ENCODE data around the gene SOX13.

SOX13 gene

GRCh38 chr1:204031098-204031710, 41.7 kb upstream of the SOX13 start:
- no peak overlapping the region for H2BK5ac ChIP-seq (ENCODE audit: low read depth, low read length, poor library complexity)
- no peak overlapping the region for H3K23ac ChIP-seq (ENCODE audit: low read length)
- H3K4me3 ChIP-seq (ENCODE audit: low read depth, low read length) = no peak overlapping the region
- no peak overlapping the region for H3K4ac ChIP-seq (ENCODE audit: low read depth, low read length)
- no peaks in the 10 kb centered on the region for H3K4me1 ChIP-seq (ENCODE audit: control insufficient read depth in 1 of 2, insufficient read depth in 2 of 2, low read length in 2 of 2)
- H4K12ac ChIP-seq (ENCODE audit: low read depth, low read length) = no peak overlapping the region
- no peak overlapping the region for H2BK12ac ChIP-seq (ENCODE audit: low read length)
- H2AK5ac ChIP-seq (ENCODE audit: low read length) = no peak overlapping the region
- no peak overlapping the region for H3K27ac ChIP-seq (ENCODE audit: low read depth, low read length)
- H3K79me2 ChIP-seq (ENCODE audit: control insufficient read depth, insufficient read depth, low read length, poor library complexity) = no peaks in the 10 kb centered on the region
- H3K36me3 ChIP-seq (ENCODE audit: control insufficient read depth in 1 of 2, insufficient read depth in 2 of 2, low read length in 2 of 2) = no peaks in the 10 kb centered on the region
- no peak overlapping the region for H3K18ac ChIP-seq (ENCODE audit: low read length)
- DNase-seq = no peak
- H3K9ac ChIP-seq (ENCODE audit: low read length) = no peak overlapping the region
- no peak overlapping the region for H3K4me2 ChIP-seq (ENCODE audit: low read length)
- no peak overlapping the region for H3K14ac ChIP-seq (ENCODE audit: low read length)
- WGBS (ENCODE audit: extremely low coverage, insufficient coverage, insufficient read length) = no CpG with 5 or more reads among the region's 11 CpGs
- no peak overlapping the region for H4K91ac ChIP-seq (ENCODE audit: low read depth, low read length)
- no peaks in the 10 kb centered on the region for H3K9me3 ChIP-seq (ENCODE audit: insufficient read depth, low read depth, low read length)
- no peaks in the 10 kb centered on the region for H3K27me3 ChIP-seq (ENCODE audit: insufficient read depth, low read length)
- H2AFZ ChIP-seq (ENCODE audit: insufficient read depth, low read length, poor library complexity) = no peak overlapping the region
- H2BK120ac ChIP-seq (ENCODE audit: insufficient read depth, low read length, poor library complexity) = no peak overlapping the region
- no peak overlapping the region for H4K8ac ChIP-seq (ENCODE audit: low read depth, low read length)
- H3K79me1 ChIP-seq (ENCODE audit: low read length) = no peaks in the 10 kb centered on the region

GRCh38 chr1:204032642-204033235, 40.2 kb upstream of the SOX13 start:
- no peak overlapping the region for H2BK5ac ChIP-seq (ENCODE audit: low read depth, low read length, poor library complexity)
- no peak overlapping the region for H3K4me2 ChIP-seq (ENCODE audit: low read length)

DNA sequence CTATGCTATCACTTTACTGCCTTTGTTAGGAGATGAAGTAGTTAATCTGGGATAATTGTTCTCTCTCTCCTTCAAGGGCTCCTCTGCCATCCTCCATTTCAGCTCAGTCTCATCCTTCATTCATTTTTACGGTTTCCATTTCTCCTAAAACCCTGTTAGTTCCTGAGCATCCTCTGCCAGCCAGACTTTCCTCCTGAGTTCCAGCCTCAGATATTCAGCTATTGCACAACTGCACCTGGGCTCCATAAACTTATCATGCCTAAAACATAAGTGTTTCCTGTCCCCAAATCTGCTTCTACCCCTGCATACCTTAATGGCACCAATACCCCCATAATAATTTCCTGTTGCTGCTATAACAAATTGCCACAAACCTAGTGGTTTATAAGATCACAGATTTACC, 39.6 kb upstream of the SOX13 start:
- H3K9me3 ChIP-seq (ENCODE audit: insufficient read depth, low read depth, low read length) = no peaks in the 10 kb centered on the region
- H3K18ac ChIP-seq (ENCODE audit: low read length) = no peak overlapping the region
- no peak overlapping the region for H4K8ac ChIP-seq (ENCODE audit: low read depth, low read length)
- H2AK5ac ChIP-seq (ENCODE audit: low read length) = no peak overlapping the region
- no peak overlapping the region for H3K9ac ChIP-seq (ENCODE audit: low read length)
- H2BK5ac ChIP-seq (ENCODE audit: low read depth, low read length, poor library complexity) = no peak overlapping the region
- H3K4me3 ChIP-seq (ENCODE audit: low read depth, low read length) = no peak overlapping the region
- H3K14ac ChIP-seq (ENCODE audit: low read length) = no peak overlapping the region
- H2AFZ ChIP-seq (ENCODE audit: insufficient read depth, low read length, poor library complexity) = no peak overlapping the region
- H3K27ac ChIP-seq (ENCODE audit: low read depth, low read length) = no peak overlapping the region
- no peak overlapping the region for H4K91ac ChIP-seq (ENCODE audit: low read depth, low read length)
- DNase-seq = no peak
- H3K27me3 ChIP-seq (ENCODE audit: insufficient read depth, low read length) = no peaks in the 10 kb centered on the region
- H3K36me3 ChIP-seq (ENCODE audit: control insufficient read depth in 1 of 2, insufficient read depth in 2 of 2, low read length in 2 of 2) = no peaks in the 10 kb centered on the region
- H3K4me2 ChIP-seq (ENCODE audit: low read length) = no peak overlapping the region
- no peak overlapping the region for H2BK120ac ChIP-seq (ENCODE audit: insufficient read depth, low read length, poor library complexity)
- H3K79me2 ChIP-seq (ENCODE audit: control insufficient read depth, insufficient read depth, low read length, poor library complexity) = no peaks in the 10 kb centered on the region
- no peak overlapping the region for H2BK12ac ChIP-seq (ENCODE audit: low read length)
- no peak overlapping the region for H3K23ac ChIP-seq (ENCODE audit: low read length)
- H4K12ac ChIP-seq (ENCODE audit: low read depth, low read length) = no peak overlapping the region
- no peaks in the 10 kb centered on the region for H3K79me1 ChIP-seq (ENCODE audit: low read length)
- no peaks in the 10 kb centered on the region for H3K4me1 ChIP-seq (ENCODE audit: control insufficient read depth in 1 of 2, insufficient read depth in 2 of 2, low read length in 2 of 2)
- no peak overlapping the region for H3K4ac ChIP-seq (ENCODE audit: low read depth, low read length)
- WGBS (ENCODE audit: extremely low coverage, insufficient coverage, insufficient read length) = no CpG with 5 or more reads among the region's 1 CpG

More at GRCh38 chr1:204032642-204033235, 40.2 kb upstream of the SOX13 start:
- no peak overlapping the region for H2BK12ac ChIP-seq (ENCODE audit: low read length)
- no peak overlapping the region for H3K4me3 ChIP-seq (ENCODE audit: low read depth, low read length)
- no peak overlapping the region for H2AK5ac ChIP-seq (ENCODE audit: low read length)
- H2BK120ac ChIP-seq (ENCODE audit: insufficient read depth, low read length, poor library complexity) = no peak overlapping the region
- H4K91ac ChIP-seq (ENCODE audit: low read depth, low read length) = no peak overlapping the region
- no peaks in the 10 kb centered on the region for H3K79me1 ChIP-seq (ENCODE audit: low read length)
- H3K79me2 ChIP-seq (ENCODE audit: control insufficient read depth, insufficient read depth, low read length, poor library complexity) = no peaks in the 10 kb centered on the region
- H3K4ac ChIP-seq (ENCODE audit: low read depth, low read length) = no peak overlapping the region
- peak in 1 of 2 donors; percentile 30 for DNase-seq
- H3K27me3 ChIP-seq (ENCODE audit: insufficient read depth, low read length) = no peaks in the 10 kb centered on the region
- H3K36me3 ChIP-seq (ENCODE audit: control insufficient read depth in 1 of 2, insufficient read depth in 2 of 2, low read length in 2 of 2) = no peaks in the 10 kb centered on the region
- H3K23ac ChIP-seq (ENCODE audit: low read length) = no peak overlapping the region
- WGBS (ENCODE audit: extremely low coverage, insufficient coverage, insufficient read length) = no CpG with 5 or more reads among the region's 4 CpGs
- H3K4me1 ChIP-seq (ENCODE audit: control insufficient read depth in 1 of 2, insufficient read depth in 2 of 2, low read length in 2 of 2) = no peaks in the 10 kb centered on the region
- H2AFZ ChIP-seq (ENCODE audit: insufficient read depth, low read length, poor library complexity) = no peak overlapping the region
- H3K9me3 ChIP-seq (ENCODE audit: insufficient read depth, low read depth, low read length) = no peaks in the 10 kb centered on the region
- no peak overlapping the region for H3K18ac ChIP-seq (ENCODE audit: low read length)
- no peak overlapping the region for H3K27ac ChIP-seq (ENCODE audit: low read depth, low read length)
- no peak overlapping the region for H4K12ac ChIP-seq (ENCODE audit: low read depth, low read length)
- no peak overlapping the region for H3K14ac ChIP-seq (ENCODE audit: low read length)
- H3K9ac ChIP-seq (ENCODE audit: low read length) = no peak overlapping the region
- no peak overlapping the region for H4K8ac ChIP-seq (ENCODE audit: low read depth, low read length)

- no peak for DNase-seq
- Histone ChIP-seq H3K79me1 (ENCODE audit: low read length) (no peaks in the 10 kb centered on the region), H3K27me3 (ENCODE audit: insufficient read depth, low read length) (no peaks in the 10 kb centered on the region), H3K4me1 (ENCODE audit: control insufficient read depth in 1 of 2, insufficient read depth in 2 of 2, low read length in 2 of 2) (no peaks in the 10 kb centered on the region), H2BK120ac (ENCODE audit: insufficient read depth, low read length, poor library complexity) (no peak overlapping the region), H3K27ac (ENCODE audit: low read depth, low read length) (no peak overlapping the region), H2BK12ac (ENCODE audit: low read length) (no peak overlapping the region), H4K12ac (ENCODE audit: low read depth, low read length) (no peak overlapping the region), H3K36me3 (ENCODE audit: control insufficient read depth in 1 of 2, insufficient read depth in 2 of 2, low read length in 2 of 2) (no peaks in the 10 kb centered on the region), H3K4me3 (ENCODE audit: low read depth, low read length) (no peak overlapping the region), H3K9ac (ENCODE audit: low read length) (no peak overlapping the region), H4K91ac (ENCODE audit: low read depth, low read length) (no peak overlapping the region), H3K9me3 (ENCODE audit: insufficient read depth, low read depth, low read length) (no peaks in the 10 kb centered on the region), H3K4me2 (ENCODE audit: low read length) (no peak overlapping the region), H4K8ac (ENCODE audit: low read depth, low read length) (no peak overlapping the region), H3K79me2 (ENCODE audit: control insufficient read depth, insufficient read depth, low read length, poor library complexity) (no peaks in the 10 kb centered on the region), H2AK5ac (ENCODE audit: low read length) (no peak overlapping the region), H3K18ac (ENCODE audit: low read length) (no peak overlapping the region), H3K4ac (ENCODE audit: low read depth, low read length) (no peak overlapping the region), H2BK5ac (ENCODE audit: low read depth, low read length, poor library complexity) (no peak overlapping the region), H2AFZ (ENCODE audit: insufficient read depth, low read length, poor library complexity) (no peak overlapping the region), H3K23ac (ENCODE audit: low read length) (no peak overlapping the region), H3K14ac (ENCODE audit: low read length) (no peak overlapping the region)
- WGBS (ENCODE audit: extremely low coverage, insufficient coverage, insufficient read length) = no CpG with 5 or more reads among the region's 14 CpGs
These were observed 35.8 kb upstream of the SOX13 start for GRCh38 chr1:204036882-204037655.
